Occipital lobe (tissue), 2 donors: Measurements from ENCODE around the gene ISG15. TPM values are rescaled to one million over a fixed set of nuclear protein-coding genes. Genes with fewer than 3 reads are reported as not detected.
A peak's percentile ranks its signal among the peaks of the same experiment; 100 is the strongest.
"Not testable (repeated sequence)": the region's sequence is repeated elsewhere in the genome, so short reads cannot be mapped to it uniquely, and the experiment has no call there.

Experiments
- DNase-seq: peaks from one replicate; lab custom pipeline; 2025; lab: John Stamatoyannopoulos, UW
- total RNA-seq: library from RNA; depleted of rRNA; stranded (reverse); fragments of >200 nt; gene quantifications from one replicate; pipeline ENCODE4 v1.2.3, GENCODE V29; 2014

ISG15 gene
- total RNA-seq, 1 donor from 2014 or later = 15.0 TPM

DNA sequence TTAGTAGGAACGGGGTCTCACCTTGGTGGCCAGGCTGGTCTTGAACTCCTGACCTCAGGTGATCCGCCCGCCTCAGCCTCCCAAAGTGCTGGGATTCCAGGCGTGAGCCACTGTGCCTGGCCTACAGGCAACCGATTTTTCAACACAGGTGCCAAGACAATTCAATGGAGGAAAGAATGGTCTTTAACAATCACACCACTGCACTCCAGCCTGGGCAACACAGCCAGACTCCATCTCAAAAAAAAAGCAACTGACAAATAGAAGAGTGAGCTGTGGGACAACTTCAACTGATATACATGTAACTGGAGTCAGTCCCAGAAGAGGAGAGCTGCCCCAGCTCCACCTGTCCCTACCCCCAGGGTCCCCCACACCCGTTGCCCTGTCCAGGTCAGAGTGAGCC lies 18.8 kb upstream of the ISG15 start:
- not testable (repeated sequence) for DNase-seq

DNA sequence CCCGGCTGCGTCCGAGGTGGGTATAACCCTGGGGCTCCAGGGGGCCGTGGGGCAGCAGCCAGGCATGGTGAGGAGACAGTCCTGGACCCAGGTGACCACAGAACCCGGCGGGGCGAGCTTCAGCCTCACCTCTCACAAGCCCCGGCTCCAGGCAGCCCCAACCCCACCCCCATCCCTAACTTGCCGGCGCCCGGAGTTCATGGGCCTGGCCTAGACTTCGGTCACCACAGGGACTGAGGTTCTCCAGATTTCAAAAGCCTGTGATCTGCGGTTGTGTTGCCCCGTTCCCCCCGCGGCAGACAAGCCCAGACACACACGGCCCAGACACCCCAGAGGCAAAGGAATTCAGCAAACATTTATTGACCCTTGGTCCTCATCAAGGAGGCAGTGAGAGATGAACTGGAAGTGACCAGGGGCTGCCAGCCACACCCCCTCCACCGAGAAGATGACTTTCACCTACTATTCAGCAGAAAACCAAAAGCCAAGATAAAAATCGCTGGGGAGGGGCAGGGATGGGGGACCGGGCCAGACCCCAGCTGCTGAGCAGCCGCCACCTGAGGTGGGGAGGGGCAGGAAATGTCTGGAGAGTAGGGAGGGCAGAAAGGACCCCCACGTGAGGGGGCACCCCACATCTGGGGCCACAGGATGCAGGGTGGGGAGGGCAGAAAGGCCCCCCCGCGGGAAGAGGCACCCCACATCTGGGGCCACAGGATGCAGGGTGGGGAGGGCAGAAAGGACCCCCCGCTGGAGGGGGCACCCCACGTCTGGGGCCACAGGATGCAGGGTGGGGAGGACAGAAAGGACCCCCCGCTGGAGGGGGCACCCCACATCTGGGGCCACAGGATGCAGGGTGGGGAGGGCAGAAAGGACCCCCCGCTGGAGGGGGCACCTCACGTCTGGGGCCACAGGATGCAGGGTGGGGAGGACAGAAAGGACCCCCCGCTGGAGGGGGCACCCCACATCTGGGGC lies 17.3 kb upstream of the ISG15 start:
- no peak for DNase-seq

DNA sequence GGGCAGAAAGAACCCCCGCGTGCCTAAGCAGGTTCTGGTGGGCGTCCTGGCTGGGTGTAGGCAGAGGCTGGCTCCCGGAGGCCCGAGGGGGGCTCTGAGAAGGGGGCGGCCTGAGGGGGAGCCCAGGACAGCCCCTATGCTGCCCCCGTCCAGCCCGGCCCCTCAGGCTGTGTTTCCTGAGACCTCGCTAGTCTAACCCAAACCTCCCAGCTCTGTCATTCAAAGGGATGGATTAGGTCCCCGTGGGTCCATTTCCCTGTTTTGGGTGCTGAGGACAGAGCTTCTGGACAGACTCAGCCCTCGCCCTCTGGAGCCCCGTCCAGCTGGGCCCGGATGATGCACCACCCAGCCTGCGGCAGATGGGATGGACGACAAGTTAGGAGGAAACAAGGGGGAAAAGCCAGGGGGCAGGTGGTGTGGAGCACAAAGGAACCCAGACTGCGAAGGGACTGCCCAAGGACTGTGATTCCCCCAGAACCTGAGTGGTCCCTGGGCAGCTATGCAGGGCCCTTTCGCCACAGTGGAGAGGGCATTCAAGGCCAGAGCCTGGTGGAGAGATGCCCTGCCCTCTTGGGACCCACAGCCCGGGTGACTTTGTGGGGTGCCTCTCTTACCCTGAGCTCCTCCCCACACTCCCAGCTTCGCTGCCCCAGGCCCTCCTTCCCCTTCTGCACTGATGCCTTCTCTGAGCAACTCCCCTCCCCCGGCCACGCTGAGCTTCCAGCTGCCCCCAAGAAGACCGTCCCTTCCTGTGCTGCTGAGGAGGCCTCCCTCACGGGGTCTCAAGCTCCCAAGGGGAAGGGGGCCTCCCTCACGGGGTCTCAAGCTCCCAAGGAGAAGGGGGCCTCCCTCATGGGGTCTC lies 16.2 kb upstream of the ISG15 start:
- DNase-seq = no peak

DNA sequence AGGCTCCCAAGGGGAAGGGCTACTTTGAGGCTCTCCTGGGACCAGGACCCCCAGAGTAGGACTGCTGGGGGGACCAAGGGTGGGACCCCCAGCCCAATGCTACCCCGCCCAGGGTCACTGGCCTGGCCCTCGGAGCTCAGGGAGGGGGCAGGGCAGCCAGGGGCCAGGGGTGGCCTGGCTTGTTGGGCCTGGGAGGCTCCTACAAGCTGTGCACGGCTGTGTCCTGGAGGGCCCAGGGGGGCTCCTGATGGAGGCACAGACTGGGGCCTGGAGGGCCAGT lies 15.6 kb upstream of the ISG15 start:
- no peak for DNase-seq

DNA sequence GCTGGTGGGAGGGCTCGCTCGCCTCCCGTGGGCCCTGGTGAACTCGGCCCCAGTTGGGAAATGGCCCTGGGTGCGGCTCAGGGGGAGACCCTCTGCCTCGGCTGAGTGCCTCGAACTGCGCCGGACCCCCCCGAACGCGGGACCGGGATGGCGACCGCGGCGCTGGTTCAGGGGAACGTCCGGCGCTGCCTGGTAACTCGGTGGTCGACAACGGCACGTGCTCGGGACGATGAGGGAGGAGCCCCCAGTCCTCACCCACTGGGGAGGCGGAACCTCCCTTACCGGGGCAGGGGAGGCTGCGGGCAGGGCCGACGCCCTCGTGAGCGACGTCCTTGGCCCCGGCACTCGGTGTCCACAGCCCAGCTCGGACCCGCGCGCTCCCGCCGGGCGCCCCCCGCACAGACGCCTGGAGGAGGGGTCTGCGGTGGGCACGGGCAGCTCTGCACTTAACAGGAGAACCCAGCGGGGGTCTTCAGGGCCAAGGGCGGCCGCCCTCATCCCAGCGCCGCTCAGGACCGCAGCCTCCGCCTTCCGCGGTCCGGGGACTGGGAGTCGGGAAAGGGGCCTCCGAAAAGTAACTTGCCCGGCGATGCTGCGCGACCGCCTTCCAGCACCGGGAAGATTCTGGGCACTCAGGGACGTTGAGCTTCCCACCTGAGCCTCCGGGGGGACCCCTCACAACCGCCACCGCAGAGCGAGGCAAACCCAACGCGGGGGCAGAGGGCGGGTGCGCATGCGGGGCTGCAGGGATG lies 15.1 kb upstream of the ISG15 start:
- no peak for DNase-seq

DNA sequence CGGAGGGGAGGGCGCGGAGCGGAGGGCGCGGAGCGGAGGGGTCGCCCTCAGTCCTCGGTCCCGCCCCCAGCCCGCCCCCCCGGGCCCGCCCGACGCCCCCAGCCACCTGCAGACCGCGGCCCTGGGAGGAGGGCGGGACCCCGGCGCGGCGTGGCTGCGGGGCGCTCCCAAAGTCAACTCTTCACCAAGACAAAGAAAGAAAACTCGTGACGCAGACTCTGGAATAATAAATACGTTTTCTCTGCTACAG lies 14.6 kb upstream of the ISG15 start:
- no peak for DNase-seq

DNA sequence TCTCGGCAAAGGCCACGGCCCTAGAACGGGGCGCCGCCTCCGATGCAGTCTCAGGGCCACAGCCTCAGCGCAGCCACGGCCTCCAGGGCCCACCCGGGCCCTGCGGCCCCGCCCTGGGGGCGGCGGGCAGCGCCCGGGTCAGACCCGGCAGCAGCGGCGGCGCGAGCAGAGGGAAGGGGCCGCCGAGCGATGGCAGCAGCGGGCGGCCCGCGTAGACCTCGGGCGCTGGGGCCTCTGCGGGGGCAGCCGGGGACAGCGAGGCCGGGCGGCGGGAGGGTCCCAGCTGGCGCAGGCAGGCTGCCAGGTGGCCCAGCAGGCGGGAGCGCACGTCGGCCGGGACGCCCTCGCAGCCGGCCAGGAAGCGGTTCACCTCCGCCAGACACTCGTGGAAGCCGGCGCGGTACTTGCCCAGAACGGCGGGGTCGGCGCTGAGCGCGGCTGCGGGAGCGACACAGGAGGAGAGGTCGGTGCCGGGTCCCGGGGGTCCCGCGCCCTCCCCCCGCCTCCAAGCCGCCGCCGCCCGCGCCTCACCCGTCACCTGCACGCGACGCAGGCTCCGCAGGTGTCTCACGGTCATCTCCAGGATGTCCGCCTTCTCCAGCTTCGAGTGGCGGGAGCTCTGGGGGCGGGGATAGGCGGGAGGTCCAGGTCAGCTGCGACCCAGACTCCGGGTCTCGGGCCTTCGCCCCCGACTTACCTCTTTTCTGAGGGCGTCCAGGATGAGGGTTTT lies 14.1 kb upstream of the ISG15 start:
- no peak for DNase-seq

DNA sequence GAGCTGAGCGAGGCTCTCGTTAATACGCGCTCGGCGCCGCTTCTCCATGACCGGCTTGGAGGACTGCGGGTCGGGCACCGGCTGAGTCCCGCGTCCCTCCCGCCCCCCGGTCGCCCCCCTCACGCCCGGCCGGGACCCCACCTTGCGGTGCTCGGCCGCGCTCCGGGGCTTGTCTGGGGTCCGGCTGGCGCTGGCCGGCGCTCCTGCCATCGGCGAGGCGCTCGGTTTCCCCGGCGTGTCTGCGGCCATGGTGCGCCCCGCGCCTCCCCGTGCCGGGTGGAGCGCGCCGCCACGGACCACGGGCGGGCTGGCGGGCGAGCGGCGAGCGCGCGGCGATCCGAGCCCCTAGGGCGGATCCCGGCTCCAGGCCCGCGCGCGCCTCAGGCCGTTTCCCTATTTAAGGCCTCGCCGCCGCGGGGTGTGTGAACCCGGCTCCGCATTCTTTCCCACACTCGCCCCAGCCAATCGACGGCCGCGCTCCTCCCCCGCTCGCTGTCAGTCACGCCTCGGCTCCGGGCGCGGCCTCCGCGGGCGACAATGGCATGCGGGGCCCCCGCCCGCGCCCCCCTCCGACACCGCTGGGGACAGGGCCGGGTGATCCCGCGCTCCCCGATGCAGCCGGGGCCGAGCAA lies 13.5 kb upstream of the ISG15 start, which contains the start of gene HES4:
Gene HES4, minus strand, starts transcription at position 373 of the 632 bp plus-strand sequence. Its CDS starts 124 bp downstream, at position 249.
- peak; percentile 58 for DNase-seq

DNA sequence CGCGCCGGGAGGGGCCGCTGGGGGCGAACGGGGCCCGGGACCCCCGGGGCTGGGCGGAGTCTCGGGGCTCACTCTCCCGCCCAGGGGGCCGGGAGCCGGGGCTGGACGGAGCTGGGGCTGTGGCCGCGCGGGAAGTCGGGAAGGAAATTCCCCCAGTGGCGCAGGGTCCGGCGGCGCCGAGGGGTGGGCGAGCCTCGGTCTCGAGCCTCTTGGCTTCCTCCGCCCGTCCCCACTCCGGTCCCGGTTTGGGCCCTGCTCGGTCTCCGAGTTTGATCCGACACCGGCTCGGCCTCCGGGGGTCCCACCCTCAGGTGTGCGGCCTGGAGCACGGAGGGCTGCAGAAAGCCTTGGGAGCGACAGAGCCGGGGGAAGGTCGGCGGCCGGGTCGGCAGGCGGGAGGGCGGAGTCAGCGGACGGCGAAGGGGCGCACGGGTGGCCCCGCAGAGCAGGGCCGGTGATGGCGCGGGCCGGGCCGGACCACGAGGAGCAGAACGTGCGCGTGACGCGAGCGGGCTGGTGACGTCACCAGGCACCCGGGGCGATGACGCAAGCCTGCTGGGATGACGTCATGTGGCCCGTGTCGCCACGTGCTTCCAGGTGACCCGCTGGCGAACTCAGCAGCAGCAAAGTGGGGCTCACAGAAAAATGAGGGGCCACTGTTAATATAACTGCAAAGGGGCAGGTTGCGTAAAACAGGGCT lies 12.8 kb upstream of the ISG15 start:
- peak; percentile 39 for DNase-seq

DNA sequence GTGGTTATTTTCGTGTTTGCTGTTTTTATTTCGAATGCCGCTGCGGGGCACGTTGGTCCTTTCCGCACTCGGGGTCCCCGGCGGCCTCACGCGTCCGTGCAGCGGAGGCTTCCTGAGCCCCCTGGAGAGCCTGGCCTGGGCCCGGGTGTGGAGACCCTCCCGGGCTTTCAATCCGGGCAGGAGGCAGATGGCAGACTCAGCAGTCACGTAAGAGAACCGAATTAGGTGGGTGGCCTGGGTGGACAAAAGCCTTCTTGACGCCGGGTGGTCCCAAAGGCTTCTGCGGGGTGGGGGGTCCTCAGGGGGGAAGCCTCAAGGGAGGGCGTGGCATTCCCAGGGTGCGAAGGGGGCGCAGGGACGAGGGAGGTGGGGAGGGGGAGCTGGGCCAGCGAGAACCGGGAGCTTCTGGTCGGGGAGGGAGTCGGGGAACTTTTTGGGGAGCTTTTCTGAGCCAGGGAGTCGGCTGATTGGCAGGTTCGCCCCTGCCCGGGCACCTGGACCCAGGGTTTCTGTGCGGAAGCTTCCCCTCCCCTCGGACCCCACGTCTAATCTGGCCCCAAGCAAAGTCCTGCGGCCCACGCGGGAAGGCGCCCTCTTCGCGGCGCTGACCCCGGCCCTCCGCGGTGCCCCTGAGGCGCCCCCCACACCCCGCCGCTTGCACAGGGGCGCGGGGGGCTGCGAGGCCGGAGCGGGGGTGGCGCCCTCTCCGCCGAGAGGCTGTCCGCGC lies 12.1 kb upstream of the ISG15 start:
- DNase-seq = no peak

DNA sequence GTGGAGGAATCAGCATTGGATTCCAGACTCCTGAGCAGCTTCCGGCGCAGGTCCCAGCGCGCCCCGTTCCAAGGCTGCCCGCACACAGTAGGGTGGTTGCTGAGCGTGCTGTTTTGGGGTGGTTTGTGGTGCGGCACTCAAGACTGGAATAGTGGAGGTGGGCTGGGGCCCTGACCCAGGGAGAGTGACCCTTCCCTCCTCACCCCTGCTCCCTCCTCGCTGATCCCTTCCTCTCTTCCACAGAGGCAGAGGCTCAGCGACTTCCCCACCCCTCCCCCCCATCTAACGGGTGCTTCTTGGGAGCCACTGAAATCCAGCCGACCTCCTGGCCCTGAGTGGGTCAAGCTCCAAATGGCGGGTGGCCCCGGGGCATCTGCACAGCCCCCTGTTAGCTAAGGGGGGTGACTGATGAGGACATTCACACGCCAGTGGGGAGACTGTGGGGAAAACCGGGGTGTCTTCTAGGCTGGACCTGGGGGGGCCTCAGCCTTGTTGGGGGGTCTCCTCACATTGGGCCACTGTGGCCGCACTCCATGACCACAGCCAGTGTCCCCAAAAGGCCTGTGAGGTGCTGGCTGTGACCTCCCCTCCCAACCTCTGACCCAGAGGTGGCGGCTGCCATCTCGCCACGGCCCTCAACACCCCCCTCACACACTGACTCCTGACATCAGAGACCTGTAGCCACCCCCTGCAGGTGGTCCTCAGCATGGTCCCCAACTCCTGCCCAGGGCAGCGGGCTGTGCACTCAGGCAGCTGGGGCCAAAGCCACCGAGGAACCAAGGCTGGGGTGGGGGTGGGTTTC lies 9.5 kb upstream of the ISG15 start:
- DNase-seq = no peak

DNA sequence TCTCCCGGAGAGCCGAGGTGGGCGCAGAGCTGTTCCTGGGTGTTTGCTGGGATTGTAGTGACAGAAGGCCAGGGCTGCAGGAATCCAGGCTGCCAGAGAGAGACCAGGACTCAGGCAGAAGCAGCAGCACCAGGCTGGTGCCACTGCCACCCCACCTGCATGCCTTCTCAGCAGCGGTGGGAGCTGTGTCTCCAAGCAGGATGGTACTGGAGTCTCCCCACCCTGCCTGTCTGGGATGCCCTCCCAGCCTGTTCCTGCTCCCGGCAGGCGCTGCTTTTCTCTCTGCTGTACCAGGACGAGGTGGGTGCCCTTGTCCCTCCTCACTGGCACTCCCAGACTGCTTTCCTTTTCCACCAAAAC lies 8.9 kb upstream of the ISG15 start:
- DNase-seq = no peak

DNA sequence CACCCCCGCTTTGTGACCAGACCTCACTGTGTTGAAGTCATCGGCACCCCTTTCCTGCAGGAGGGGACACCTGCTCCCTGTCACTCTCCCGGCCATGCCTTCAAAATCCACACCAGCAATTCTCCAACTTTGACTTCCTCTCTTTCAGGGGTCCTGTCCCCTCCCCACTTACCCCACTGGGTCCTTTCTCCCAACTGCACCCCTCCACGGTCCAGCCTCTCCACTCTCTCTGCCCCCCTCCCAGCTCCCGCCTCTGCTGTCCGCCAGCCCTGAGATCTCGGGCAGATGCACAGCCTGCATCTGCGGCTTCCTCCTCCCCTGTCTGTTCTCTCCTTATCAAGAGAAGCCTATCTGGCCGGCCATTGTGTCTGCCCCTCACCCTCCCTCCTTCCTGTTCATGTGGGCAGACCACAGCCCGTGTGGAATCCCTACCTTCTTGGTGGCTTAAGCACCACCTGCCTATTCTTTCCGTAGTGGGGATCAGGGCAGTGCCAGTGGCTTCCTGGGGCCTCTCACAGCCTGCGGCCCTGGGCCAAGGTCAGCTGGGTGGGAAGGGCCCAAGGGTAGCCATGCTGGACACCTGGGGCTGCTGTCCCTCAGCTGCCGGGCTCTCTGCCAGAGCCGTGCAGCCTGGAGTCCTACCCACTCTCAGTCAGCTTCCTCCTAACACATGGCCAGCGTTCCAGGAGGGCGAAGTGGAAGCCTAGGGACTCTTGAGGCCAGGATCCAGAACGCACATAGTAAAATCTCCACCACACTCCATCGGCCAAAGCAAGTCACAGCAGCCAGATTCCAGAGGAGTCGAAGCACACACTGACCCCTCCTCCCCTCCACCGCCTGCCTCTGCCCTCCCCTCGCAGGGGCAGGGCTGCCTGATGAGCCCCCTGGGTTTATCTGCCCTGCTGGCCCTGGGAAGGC lies 8.3 kb upstream of the ISG15 start:
- no peak for DNase-seq

DNA sequence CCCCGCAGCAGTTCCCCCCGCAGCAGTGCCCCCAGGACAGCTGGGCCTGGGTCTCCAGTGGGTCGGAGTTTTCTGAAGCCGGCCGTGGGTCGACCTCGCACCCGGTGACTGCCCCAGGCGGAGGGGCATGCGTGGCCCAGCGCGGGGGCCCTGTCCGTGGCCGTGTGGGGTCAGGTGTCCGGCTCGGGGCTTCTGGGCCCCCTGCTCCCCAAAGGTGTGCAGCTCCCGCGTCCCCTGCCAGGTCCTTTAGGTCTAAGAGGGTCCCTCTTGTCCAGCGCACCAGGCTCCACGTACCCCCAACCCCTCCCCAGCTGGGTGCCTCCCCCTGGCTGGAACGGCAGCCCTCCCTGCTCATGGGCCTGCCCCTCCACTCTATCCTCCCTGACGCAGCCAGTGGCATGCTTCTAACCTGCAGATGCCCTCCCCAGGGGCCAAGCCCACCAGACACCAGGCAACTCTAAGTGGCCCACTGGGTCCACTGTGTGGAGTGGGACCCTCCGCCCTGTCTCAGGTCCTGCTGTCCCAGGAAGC lies 7.5 kb upstream of the ISG15 start:
- no peak for DNase-seq

DNA sequence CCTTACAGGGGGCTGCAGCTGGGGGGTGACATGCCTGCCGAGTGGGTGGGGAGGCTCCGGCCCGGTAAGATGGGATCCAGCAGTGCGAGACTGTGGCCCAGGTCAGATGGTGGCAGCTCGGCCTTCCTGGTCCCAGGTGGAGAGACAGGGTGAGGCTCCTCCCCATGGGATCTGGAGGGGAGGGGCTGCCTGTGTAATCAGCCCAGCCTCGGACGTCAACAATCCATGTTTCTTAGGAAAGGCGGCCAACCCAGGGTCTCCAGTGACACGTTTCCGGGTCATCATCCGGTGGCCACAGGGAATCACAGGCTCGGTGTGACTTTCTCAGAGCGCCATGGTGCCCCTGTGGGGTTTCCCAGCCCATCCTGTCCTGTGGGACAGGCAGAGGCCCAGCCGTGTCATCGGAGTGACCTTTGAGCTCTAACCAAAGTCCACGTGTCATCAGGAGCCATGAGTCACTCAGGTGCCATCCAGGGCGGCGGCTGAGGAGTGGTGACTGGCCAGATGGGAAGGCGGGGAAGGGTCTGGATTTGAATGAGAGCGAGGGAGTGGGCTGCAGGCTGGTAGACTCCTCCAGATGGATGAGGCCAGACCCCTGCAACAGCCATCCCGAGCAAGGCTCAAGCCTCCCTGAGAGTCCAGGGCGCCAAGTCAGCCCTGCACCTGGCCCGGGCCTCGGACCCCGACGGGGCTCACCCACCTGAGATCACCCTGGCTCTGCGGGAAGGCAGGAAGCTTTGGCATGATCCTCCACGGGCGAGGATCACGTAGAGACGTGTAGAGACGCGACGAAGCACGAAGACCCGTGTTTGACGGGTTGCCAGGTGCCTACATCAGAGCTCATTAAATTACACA lies 6.8 kb upstream of the ISG15 start:
- no peak for DNase-seq

DNA sequence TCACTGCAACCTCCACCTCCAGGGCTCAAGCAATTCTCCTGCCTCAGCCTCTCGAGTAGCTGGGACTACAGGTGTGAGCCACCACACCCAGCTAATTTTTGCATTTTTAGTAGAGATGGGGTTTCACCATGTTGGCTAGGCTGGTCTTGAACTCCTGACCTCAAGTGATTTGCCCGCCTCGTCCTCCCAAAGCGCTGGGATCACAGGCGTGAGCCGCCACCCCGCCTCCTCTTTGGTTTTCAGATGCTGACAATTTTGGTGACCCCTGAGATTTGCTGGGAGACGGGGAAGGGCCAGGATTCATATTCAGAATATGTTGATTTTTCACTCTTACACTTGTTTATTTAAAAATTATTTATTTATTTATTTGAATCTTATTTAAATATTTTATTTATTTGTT lies 3.2 kb upstream of the ISG15 start:
- not testable (repeated sequence) for DNase-seq
